GM12873 (cell line): Measurements from ENCODE around the gene C9orf153.

Source experiments
- TF ChIP-seq, protein P1 (sequence below): IDR thresholded peaks from 2 replicates; pipeline ENCODE4 v1.5.1; 2012; ENCODE audit warnings: low read depth, mild to moderate bottlenecking, moderate library complexity, low read length, control low read depth; ENCODE audit not compliant: insufficient read depth; ENCODE audit errors: missing control alignments

C9orf153 gene

GRCh38 chr9:86186696-86187095 is 72.8 kb downstream of the C9orf153 start:
- TF ChIP-seq, protein P1, sequence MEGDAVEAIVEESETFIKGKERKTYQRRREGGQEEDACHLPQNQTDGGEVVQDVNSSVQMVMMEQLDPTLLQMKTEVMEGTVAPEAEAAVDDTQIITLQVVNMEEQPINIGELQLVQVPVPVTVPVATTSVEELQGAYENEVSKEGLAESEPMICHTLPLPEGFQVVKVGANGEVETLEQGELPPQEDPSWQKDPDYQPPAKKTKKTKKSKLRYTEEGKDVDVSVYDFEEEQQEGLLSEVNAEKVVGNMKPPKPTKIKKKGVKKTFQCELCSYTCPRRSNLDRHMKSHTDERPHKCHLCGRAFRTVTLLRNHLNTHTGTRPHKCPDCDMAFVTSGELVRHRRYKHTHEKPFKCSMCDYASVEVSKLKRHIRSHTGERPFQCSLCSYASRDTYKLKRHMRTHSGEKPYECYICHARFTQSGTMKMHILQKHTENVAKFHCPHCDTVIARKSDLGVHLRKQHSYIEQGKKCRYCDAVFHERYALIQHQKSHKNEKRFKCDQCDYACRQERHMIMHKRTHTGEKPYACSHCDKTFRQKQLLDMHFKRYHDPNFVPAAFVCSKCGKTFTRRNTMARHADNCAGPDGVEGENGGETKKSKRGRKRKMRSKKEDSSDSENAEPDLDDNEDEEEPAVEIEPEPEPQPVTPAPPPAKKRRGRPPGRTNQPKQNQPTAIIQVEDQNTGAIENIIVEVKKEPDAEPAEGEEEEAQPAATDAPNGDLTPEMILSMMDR = no peak

DNA sequence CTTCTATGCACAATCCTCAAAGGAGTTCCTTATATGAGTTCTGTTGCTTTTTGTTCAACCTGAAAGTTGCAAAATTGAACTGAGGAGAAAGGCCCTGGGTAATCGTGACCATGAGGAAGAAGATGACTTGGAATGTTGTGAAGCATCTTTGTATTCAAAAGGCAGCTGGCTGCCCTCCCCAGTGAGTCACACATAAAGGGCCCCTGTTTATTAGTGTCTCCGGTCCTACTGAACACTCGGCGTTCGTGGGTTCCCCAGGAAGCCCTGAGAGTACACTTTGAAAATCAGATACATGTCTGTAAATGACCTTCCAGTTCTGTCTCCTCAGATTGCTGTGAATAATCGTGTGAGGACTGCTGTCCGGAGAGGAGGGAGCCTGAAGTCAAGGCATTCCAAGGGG is 73.6 kb downstream of the C9orf153 start:
- TF ChIP-seq, protein P1 = no peak

GRCh38 chr9:86184138-86184524 is 75.3 kb downstream of the C9orf153 start:
- TF ChIP-seq, protein P1 = no peak

GRCh38 chr9:86183229-86184137 is 76.0 kb downstream of the C9orf153 start:
- TF ChIP-seq, protein P1 = no peak

- TF ChIP-seq, protein P1 = no peak
These were observed 77.8 kb downstream of the C9orf153 start for GRCh38 chr9:86181379-86182315.

DNA sequence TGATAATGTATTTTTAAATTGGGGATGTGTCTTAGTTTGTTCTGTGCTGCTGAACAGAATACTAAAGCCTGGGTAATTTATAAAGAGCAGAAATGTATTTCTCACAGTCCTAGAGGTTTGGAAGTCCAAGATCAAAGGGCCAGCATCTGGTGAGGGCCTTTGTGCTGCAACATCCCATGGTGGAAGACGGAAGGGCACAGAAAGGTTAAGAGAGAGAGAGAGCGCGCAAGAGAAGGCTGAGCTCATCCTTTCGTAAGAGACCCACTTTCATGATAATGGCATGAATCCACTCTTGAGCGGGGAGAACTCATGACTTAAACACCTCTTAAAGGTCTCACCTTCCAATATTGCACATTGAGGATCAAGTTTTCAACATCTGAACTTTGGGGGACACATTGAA is 81.0 kb downstream of the C9orf153 start:
- TF ChIP-seq, protein P1 = no peak

DNA sequence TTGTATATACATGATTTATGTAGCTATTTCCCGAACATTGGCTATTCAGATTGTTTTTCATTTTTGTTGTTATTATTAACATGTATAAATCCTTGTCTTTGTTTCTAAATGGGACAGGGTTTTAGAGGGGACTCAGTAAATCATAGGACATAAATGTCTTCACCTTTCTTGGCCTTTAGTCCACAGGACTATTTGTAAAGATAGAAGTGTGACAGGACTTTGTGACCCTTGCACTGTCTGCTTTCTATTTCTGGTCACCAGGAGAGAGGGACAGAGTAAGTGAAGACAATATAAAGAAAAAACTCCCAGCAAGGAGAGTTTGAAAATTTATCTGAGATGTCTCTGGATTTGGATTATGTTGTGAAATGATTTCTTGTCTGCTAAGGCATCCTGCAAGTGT is 81.5 kb downstream of the C9orf153 start:
- TF ChIP-seq, protein P1 = no peak
